NK-92 treated with Interleukin-12 subunit alpha and Interleukin-12 subunit beta, amount 100 ng/mL, for 24 hours (cell line): ENCODE measurements around the gene TMEM134.
"Not testable (repeated sequence)": the region's sequence is repeated elsewhere in the genome, so short reads cannot be mapped to it uniquely, and the experiment has no call there.

ENCODE experiments used
- DNase-seq: peaks from one replicate; lab custom pipeline; 2025; lab: John Stamatoyannopoulos, UW

TMEM134 gene, protein sequence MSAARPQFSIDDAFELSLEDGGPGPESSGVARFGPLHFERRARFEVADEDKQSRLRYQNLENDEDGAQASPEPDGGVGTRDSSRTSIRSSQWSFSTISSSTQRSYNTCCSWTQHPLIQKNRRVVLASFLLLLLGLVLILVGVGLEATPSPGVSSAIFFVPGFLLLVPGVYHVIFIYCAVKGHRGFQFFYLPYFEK

DNA sequence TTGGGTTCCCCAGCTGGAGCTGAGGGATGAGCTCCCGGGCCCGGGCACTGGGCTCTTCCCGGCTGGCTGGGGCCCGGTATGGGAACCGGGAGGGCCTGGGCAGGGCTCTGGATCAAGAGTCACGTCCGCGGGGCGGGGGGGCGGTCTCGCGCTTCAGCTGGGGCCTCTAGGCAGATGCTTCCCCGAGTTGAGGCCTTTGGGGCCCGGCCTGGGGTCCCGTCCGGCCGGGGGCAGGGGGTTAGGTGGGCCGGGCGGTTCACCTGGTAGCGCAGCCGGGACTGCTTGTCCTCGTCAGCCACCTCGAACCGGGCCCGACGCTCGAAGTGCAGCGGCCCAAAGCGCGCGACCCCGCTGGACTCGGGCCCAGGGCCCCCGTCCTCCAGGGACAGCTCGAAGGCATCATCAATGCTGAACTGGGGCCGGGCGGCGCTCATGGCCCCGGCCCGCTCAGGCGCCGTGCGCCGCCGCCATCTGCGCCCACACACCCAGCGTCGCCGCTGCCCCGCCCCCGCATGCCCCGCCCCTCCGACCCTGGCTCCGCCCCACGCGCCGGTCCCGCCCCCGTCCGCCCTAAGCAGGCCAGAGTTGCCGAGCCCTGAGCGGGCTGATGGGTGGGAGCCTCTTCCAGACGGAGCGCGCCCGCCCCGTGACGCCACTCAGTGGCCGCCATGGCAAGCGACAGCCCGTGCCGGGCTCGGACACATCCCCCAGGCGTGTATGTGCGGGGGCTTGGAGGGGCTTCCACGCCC is at the start of gene TMEM134:
Gene TMEM134, minus strand, starts transcription at position 493 of the 749 bp plus-strand sequence. Its CDS starts 59 bp downstream, at position 434.
- peak; percentile 89 for DNase-seq

DNA sequence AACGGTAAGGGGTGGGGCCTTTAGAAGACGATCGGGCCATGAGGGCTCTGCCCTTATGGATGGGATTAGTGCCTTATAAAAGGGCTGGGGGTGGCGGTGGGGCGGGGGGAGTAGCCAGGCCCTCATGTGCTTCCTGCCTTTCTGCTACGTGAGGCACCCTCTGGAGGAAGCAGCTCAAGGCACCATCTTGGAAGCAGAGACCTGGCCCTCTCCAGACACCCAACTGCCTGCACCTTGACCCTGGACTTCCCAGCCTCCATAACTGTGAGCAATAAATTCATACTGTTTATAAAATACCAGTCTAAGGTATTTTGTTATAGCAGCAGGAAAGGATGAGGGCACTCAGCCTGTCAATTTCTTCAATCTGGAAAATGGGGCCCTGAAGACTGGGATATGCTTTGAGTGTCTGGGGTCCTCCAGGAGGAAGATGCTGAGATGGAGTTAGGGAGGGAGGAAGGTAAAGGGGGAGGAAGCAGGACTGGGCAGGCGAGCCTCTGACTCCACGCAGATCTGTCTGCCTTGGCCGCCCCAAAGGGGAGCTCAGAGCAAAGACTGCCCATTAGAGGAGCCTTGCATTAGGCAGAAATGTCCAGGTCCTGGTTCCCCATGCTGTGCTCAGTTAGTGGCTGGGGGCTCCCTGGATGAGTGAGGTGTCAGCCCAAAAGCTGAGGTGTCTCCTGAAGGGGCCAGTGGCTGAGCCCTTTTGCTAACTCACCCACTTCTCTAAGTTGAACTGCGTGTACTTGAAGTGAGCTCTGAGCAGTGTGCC is 48.9 kb upstream of the TMEM134 start:
- DNase-seq, result no peak

DNA sequence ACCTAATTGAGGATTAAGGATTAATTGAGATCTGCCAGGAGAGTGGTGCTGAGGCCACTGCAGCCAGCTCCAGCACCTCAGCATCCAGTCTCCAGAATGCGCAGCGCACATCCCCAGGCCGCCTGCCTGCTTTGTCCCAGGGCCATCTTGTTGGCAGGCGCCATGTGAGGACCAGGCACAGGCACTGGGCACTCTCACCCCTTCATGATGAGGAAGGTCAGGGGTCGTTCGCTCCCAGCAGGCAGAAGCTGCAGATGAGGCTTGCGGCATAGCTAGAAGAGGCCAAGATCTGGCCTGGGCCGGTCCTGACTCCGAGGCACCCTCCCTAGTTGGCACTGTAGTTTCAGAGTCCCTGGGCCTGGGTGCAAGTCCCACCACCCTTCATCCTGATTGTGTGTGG is 47.8 kb upstream of the TMEM134 start:
- DNase-seq, result no peak

DNA sequence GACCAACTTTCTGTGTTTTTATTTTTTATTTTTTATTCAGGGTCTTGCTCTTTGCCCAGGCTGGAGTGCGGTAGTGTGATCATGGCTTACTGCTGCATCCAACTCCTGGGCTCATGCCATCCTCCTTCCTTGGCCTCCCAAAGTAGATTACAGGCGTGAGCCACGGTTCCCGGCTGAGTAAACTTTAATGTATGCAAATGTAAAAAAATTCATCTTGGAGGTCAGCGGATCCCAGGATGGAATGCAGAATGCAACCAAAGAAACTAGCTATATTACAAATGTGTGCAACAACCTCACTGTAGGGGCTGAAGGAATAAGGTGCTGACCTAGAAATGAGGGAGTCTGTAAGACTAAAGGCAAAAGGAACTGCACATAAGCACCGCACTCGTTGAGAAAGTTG is 45.1 kb upstream of the TMEM134 start:
- no peak for DNase-seq

DNA sequence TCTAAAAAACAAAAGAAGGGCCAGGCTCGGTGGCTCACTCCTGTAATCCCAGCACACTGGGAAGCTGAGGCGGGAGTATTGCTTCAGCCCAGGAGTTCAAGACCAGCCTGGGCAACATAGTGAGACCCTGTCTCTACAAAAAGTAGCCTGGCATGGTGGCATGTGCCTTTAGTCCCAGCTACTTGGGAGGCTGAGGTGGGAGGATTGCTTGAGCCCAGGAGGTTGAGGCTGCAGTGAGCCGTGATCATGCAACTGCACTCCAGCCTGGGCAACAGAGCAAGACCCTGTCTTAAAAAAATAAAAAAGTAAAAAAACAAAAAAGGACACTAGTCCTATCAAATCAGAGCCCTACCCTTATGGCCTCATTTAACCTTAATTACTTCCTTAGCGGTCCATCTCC is 42.5 kb upstream of the TMEM134 start:
- DNase-seq, result not testable (repeated sequence)

DNA sequence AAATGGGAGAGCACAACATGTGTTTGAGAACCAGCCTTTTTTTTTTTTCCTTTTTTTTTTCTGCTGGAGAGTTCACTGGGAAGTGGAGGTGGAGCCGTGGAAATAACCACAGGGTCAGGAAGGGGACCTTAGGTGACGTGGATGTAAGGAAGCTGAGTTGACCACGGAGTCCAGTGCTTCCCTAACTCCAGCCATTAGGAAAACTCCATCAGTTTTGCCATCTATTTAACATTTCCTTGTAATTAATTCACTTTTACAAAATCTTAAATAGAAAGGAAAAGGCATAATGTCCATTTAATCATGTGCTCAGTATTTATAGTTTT is 40.9 kb upstream of the TMEM134 start:
- DNase-seq, result no peak

DNA sequence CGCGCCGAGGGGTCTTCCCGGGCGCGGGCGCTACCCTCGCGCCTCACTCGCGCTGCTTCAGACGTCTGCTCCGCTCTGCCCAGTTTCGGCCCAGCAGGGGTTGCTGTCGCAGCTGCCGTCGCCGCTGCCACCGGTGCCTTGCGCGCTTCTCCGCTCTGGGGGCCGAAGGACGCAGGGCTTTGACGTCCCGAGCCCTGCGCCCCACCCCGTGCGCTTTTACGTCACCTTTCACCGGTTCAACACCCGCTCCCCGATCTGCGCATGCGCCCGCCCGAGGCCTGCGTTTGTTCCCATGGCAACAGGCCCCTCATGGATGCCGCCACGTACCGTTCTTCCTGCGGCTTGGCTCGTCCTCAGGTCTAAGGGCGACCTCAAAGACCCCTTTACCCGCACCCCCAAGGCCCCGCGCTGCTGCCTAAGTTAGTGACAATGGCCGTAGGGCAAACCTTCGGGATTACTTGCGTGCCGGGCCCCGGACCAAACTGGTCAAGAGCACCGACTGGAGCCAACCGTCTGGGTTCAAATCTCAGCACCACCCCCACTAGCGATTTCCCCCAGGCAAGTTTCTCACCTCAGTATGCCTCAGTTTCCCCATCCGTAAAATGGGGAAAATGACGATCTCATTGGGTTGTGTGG is 39.6 kb upstream of the TMEM134 start:
- DNase-seq, result peak; percentile 97

DNA sequence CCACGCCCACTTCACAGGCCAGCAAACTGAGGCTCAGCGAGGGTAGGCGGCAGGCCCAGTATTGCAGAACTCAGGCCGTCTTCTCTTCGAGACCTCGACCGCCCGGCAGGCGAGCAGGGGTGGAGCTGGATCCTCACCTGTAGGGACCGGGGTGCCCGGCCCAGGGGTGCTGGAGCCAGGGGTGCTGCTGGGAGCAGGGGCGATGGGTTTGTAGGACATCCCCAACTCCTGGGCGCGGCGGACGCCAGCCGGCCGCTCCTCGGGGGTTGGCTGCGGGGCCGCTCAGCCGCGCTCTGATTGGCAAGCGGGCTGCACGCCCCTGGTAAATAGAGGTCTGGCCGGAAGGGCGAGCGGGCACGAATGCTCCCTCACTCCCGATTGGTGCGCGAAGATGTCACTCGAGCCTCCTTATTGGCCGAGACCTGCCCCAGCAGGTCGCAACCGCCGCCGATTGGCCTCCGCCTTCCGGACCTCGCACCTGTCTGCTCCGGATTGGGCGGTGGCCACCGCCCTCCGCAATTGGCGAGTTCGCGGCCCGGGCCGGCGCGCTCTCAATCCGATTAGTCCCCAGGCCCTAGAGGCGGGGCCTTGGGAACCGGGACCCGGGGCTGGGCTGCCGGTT is 38.9 kb upstream of the TMEM134 start, which contains the start of gene CDK2AP2:
Gene CDK2AP2, minus strand, starts transcription at position 299 of the 622 bp plus-strand sequence. Its CDS starts 80 bp downstream, at position 219.
- peak; percentile 99 for DNase-seq

DNA sequence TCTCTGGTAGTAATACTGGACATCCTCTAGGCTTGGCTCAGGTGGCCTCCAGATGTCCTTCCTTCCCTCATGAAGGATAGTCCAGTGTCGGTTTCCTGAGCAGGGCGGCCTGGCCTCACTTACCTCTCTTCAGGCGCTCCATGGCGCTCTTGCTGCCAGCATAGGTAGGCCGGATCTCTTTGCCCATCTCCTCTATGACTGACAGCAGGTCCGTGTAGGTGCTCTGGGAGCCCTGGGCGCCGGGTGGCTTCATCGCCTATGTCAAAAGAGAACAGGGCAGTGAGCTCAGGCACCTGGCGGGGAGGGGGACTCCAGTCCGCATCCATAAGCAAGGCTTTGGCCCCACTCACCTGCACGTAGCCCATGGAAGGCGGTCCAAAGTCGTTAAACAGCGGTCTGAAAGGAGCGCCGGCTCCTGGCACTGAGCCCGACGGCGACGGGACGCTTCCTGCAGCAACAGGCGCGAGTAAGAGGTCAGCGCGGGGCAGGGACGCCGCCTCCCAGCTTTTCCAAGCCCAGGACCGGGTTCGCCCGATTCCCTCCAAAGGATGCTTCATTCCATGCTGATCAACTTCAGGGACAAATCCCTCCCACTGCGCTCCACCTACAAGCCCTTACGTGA is 38.3 kb upstream of the TMEM134 start:
- no peak for DNase-seq

DNA sequence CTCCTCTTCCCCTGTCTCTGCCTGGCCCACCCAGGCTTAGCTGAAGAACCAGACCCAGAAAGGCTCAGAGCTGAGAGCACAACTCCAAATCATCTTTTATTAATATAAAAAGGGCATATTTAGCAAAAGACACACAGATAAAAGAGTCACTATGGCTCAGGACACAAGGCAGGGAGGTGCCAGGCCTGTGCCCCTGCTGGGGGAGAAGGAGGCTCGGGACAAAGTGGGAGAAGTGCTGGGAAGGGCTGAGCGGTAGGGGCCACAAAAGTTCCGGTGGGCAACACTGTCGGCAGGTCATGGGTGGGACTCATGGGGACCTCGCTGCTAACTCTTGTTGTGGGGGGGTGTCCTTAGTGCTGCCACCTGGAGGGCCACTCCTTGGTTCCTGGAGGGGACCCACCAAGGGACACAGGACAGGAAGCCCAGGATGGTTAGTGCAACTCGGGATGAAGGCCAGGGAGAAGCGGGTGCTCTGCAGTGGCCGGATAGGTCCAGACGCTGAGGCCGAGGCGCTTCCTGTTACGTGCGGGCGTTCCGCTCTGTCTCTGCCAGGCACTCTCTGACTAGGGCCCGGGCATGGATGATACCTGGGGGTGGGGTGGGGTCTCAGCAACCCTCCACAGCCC is 37.5 kb upstream of the TMEM134 start:
- DNase-seq, result peak; percentile 23

DNA sequence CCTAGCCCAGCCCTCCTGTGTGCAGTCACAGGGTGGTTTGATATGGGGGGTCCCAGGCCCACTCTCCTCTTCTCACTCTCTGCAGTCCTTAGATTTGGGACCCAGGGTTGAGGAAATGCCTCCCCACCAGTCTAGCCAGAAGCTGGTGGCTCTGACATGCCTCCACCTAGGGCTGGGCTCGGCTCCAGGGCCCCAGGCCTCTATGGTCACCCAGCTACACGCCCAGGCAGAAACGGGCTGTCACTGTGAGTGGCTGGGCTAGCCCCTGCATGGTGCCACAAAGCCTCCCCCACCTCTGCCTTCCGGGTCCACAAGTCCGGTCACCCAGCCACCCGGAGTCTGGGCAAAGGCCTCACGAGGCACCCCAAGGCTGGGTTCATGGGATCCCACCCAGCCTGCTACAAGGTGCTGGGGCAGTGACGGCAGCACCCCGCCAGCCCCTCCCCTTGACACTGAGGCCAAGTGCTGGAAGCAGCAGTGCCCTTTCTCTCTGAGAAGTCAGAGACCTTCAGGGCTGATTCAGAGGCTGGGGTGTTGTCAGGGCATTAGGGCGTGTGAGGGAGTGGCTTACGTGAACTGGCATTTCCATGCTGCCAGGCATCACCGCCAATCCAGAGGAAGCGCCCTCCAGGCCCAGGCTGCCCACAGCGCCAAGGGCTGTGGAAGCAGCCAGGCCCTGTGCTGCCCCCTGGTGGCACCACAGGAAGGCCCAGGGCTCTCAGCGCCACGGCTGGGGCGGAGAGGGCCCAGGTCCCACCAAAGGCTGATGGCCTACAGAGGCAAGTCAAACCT is 36.8 kb upstream of the TMEM134 start:
- peak; percentile 69 for DNase-seq

DNA sequence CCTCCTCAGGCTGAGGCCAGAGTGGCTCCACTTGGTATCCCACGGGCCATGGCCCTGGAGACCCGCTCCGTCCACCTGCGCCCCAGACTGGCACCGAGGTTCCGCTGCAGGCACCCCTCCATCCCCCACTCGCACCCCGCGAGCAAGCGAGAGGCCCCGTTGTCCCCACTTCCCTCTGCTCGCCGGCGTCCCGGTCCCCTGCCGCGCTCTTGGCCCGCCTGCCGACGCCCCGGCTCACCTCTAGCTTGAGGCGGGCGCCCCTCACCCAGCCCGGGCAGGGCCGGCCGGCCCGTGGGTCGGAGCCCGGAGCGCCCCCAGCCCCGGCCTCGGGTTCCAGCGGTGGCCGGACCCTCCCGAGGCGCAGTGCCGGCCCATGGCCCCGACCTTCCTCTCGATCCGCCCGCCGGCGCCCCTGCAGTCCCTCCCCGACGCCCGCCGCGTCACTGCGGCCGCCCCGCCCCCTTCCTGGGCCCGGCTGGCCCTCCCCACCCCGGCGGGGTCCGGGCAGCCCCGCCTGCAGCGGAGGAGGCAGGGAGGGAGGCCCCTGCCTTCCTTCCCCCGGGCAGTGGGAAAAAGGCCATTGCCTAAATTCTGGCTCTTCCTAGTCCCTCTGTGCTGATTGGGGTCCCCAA is 36.0 kb upstream of the TMEM134 start, which contains the start of gene PITPNM1:
Gene PITPNM1, minus strand, starts transcription at position 414 of the 632 bp plus-strand sequence. CDS start 1,183 bp downstream, outside the sequence.
- peak; percentile 58 for DNase-seq

DNA sequence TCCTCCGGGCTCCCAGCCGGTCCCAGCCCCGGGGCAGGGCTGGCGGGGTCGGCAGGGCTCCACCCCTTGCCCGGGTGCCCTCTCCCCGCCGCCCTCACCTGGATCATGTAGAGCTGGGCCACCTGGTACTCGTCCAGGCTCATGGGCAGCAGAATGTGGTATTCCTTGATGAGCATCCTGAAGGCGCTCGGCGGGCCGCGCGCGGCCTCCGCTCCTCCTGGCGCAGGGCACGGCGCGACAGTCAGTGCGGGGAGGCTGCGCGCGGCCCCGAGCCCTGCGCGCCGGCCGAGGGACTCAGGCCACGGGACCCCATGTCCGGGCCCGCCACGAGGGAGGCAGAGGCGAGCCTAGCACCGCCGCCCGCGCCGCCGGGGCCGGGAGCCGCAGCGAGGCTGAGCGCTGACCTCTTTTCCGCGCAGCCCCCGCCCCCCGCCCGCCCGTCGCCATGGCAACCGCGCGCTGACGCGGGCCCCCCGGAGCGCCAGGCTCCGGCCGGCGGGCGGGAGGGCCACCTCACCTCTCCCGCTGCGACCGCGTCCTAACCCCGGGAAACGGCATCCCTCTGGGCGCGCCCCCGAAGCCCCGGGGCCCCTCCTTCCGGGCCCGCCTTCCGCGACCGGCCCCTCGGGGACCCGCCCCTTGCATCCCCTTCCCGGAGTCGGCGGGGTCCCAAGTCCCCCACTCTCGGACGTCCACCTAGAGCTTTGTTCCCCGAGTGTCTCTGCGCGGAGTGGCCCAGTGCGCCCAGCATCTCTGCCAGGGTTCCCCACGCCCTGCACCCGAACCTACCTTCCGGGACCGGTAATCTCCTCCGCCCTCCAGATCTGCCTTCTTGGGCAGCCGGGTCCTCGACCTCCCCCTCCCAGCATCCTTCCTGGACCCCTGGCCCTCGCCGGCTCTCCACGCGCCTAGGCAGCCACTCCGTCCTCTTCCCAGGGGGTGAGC is 35.2 kb upstream of the TMEM134 start:
- DNase-seq, result no peak

DNA sequence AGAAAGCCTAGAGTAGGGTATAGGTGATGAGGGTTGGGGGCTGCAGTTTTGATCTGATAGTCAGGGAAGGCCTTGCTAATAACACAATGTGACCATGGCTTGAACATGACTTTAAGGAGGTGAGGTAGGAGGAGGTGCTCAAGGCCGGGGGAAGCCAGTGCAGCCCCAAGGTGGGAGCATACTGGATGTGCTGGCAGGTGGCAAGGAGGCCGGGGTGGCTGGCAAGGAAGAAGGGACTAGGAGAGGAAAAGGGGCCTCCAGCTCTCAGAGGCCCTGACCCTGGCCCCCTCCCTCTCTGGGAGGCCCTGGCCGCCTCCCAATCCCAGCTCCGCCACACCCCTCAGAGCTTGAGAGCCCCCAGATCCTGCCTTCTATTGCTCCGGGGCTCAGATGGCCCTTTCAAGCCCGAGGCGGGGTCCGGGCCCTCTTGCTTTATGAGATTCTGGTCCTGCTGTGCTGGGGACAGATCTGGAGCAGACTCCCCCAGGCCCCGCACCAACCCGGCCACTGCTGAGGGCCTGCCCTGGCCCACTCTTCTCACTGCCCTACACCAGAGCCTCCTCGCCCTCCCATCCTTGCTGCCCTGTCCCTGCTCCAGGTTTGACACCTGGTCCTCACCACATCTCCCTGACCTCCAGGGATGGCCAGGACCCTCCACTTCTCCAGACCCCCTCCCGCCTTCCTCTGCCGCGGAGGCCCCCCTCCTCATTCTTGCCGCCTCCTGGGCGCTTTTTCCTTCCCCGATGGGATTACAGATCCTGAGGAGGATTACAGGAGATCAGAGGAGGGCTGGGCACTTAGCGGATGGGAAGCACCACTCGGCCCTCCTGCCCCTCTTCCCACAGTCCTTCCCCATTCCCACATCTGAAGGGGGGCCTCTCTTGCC is 34.3 kb upstream of the TMEM134 start:
- no peak for DNase-seq

DNA sequence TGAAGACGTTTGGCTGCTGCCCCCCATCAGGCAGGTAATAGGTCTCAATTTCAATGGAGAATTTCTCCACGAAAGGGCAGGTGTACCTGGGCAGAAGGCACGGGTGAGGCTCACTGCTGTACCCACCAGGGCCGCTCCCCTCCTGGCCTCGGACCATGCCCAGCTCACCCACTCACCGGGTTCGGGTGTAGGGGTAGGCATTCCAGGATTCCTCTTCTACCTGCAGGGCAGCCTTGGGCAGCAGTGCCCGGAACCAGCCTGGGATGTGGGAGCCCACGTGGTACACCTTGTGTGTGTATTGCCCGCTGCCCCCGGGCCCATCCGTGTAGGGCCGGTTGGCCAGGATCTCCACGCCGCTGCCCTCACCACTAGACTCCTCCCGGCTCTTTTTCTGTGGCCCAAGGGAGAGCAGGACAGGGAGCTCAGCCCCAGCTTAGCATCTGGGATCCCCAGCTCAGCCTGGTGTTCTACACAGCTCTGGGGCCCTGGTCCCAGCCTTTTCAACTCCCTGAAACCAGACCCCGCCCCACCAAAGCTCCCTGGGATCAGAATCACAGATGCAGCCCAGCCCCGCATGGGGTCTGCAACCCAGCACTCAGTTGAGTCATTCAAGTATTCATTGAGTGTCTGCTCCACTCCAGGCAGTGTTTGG is 33.4 kb upstream of the TMEM134 start:
- no peak for DNase-seq

DNA sequence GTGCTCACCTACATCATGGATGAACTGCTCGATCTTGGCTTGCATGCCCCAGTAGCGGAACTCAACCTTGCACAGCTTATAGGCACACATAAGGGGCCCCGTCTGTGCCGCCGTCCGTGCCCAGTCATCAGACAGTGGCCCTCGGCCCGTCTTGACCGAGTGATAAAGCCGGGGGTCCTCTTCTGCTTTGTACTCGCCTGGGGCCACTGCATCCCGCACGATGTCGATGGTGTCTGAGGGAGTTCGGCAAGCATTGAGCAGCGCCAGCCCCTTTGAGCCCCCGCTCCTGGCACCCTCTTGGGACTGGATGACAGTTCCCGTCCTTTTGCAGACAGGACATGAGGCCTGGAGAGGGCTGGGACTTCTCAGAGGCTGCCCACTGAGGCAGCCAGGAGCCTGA is 32.8 kb upstream of the TMEM134 start:
- no peak for DNase-seq
